ENCODE data around the gene KCNC3. TPM values are rescaled to one million over a fixed set of nuclear protein-coding genes. Genes with fewer than 3 reads are reported as not detected.

KCNC3 gene
- total and polyA plus RNA-seq, 12 donors: 0.17 to 7.3 (median 1.4) TPM

GRCh38 chr19:50362030-50362412, 32.8 kb upstream of the KCNC3 start:
- no peaks in the 10 kb centered on the region for H3K9me3 ChIP-seq (replicated peaks in 1 of 3)
- no peak overlapping the region for H3K4me3 ChIP-seq
- TF ChIP-seq POLR2A (IDR thresholded peaks at IDR 0.05): no peak
- no peak for TF ChIP-seq CTCF (IDR thresholded peaks at IDR 0.05)
- no peaks in the 10 kb centered on the region for H3K4me1 ChIP-seq (replicated peaks in 1 of 2)
- no peaks in the 10 kb centered on the region for H3K36me3 ChIP-seq (replicated peaks in 1 of 2)
- no peak overlapping the region for H3K27ac ChIP-seq
- H3K27me3 ChIP-seq: no peaks in the 10 kb centered on the region
- WGBS, 4 donors: 80 to 84% (median 82%) methylated on average over 7 of the region's 7 CpGs
- no peak for DNase-seq
- intact Hi-C loops (cut with DNase I): no loop called here

- no peak for TF ChIP-seq CTCF (IDR thresholded peaks at IDR 0.05)
- TF ChIP-seq POLR2A (IDR thresholded peaks at IDR 0.05): no peak
- intact Hi-C loops (cut with DNase I): no loop called here
These were observed 32.3 kb upstream of the KCNC3 start for GRCh38 chr19:50361290-50362029.

GRCh38 chr19:50359328-50359818, 30.2 kb upstream of the KCNC3 start:
- no peak overlapping the region for H3K27ac ChIP-seq
- DNase-seq: no peak
- intact Hi-C loops (cut with DNase I): loop anchor here in 1 of 2 donors (10.0 kb wide), 1 partner anchor 425 kb away; no protein-coding TSS in a partner anchor
- no peak for TF ChIP-seq POLR2A (IDR thresholded peaks at IDR 0.05)
- no peak for TF ChIP-seq CTCF (IDR thresholded peaks at IDR 0.05)
- no peaks in the 10 kb centered on the region for H3K36me3 ChIP-seq (replicated peaks in 1 of 2)
- no peak overlapping the region for H3K4me3 ChIP-seq
- H3K27me3 ChIP-seq: no peaks in the 10 kb centered on the region
- WGBS, 4 donors: 87 to 92% (median 90%) methylated on average over 10 to 11 of the region's 11 CpGs
- H3K9me3 ChIP-seq (replicated peaks in 1 of 3): no peaks in the 10 kb centered on the region
- H3K4me1 ChIP-seq (replicated peaks in 1 of 2): no peaks in the 10 kb centered on the region

More at GRCh38 chr19:50361290-50362029, 32.3 kb upstream of the KCNC3 start:
- H3K27ac ChIP-seq: no peak overlapping the region
- H3K4me3 ChIP-seq: no peak overlapping the region
- H3K4me1 ChIP-seq (replicated peaks in 1 of 2): no peaks in the 10 kb centered on the region
- H3K36me3 ChIP-seq (replicated peaks in 1 of 2): no peaks in the 10 kb centered on the region
- no peak for DNase-seq
- no peaks in the 10 kb centered on the region for H3K9me3 ChIP-seq (replicated peaks in 1 of 3)
- H3K27me3 ChIP-seq: no peaks in the 10 kb centered on the region
- 79 to 94% (median 85%) methylated on average over 6 to 7 of the region's 7 CpGs for WGBS, 4 donors

- peak in 5 of 7 donors; percentile 46 to 71 (median 55) for DNase-seq
- Histone ChIP-seq H3K36me3 (replicated peaks in 1 of 2) (no peaks in the 10 kb centered on the region), H3K4me1 (replicated peaks in 1 of 2) (no peaks in the 10 kb centered on the region), H3K9me3 (replicated peaks in 1 of 3) (no peaks in the 10 kb centered on the region), H3K27ac (peak overlapping the region in 2 of 5 donors; percentile 73 to 77), H3K27me3 (no peaks in the 10 kb centered on the region), H3K4me3 (peak overlapping the region in 1 of 4 donors; percentile 49)
- TF ChIP-seq CTCF (IDR thresholded peaks at IDR 0.05) (no peak), POLR2A (IDR thresholded peaks at IDR 0.05) (peak; percentile 37 to 41)
- intact Hi-C loops (cut with DNase I): loop anchor here in 1 of 2 donors (10.0 kb wide), 1 partner anchor 426 kb away; no protein-coding TSS in a partner anchor
- 32 to 49% (median 40%) methylated on average over 24 to 54 of the region's 54 CpGs for WGBS, 4 donors
These were observed 29.5 kb upstream of the KCNC3 start for GRCh38 chr19:50358483-50359327.

Measured in adrenal gland (tissue), 12 donors.